HG03175 (cell line): ENCODE measurements around the gene PPP3CA.
A peak's percentile ranks its signal among the peaks of the same experiment; 100 is the strongest.

Experiments used
- ATAC-seq: cut with Tn5 transposase; IDR thresholded peaks from one replicate; pipeline ENCODE4 v1.9.1; 2021; ENCODE audit warnings: mild to moderate bottlenecking, moderate library complexity; ENCODE audit not compliant: unreplicated experiment

PPP3CA gene

GRCh38 chr4:101065935-101066485 lies 281.3 kb downstream of the PPP3CA start:
- no peak for ATAC-seq

DNA sequence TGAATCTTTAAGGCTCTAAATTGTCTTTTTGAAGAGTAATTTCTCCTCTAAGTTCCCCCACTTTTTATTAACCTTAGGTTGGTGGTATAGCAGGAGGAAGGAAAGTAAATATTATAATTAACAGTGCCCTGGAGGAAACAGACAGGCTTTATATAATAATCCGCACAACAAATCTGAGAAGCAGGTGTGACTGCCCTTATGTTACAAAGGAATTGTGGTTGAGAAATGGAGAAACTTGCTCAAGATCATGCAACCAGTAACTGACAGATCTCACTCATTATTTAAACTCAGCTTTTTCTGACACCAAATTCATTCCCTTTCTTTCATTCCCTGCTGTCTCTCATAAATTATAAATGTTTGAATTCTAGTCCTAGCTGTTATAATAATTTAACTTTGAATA lies 282.0 kb downstream of the PPP3CA start:
- no peak for ATAC-seq

GRCh38 chr4:101064541-101065180 lies 282.7 kb downstream of the PPP3CA start:
- no peak for ATAC-seq

DNA sequence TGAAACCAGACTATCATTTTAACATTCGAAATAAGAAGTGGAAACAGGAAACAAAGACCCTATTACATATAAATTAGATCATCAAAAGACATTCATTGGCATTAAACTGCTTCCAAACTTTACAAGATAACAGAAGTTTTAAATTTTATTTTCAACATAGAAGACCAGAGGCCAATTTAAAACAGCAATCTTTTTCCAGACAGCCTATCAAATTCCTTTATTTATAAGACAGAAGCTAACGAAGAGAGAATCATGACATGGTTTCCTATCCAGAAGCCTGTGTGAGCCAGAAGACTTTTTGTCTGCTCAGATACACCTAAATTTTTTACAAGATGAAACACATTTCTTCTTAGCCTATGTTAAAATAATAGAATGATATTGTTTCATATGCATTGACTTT lies 291.9 kb downstream of the PPP3CA start:
- no peak for ATAC-seq

GRCh38 chr4:101050837-101051205 lies 296.5 kb downstream of the PPP3CA start:
- no peak for ATAC-seq

DNA sequence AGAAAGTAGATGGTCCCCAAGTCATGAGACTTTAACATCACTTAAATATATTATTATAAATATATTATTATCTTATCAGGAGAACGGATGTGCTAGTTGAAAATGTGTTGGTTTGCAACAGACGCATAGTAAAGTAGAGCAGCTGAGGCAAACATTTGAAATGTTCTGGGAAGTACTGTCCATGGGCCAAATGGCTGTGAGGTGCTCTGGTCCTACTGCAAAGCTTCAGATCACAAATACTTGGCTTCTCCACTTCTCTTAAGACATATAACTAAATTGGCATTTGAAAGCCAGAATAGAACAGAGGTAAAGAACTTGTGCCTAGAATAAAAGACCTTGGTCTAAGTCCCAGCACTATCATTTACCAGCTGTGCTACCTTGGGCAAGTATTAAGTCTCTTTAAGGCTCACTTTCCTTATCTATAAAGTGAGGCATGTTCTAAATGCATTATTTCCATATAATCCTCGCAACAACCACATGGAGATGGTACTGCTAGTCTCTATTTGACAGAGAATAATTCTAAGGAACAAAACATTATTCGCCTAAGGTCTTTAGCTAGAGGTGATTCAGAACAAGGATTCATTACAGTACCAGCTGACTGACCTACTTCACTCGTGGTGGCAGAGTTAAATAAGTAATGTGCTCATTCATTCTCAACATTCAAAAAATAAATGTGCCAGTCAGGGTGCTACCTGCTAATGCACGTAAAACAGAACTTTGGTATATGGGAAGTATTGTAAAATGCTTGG lies 297.1 kb downstream of the PPP3CA start:
- no peak for ATAC-seq

GRCh38 chr4:101049549-101050001 lies 297.8 kb downstream of the PPP3CA start:
- no peak for ATAC-seq

- ATAC-seq = no peak
Observed at GRCh38 chr4:101044766-101045165, 302.6 kb downstream of the PPP3CA start.

DNA sequence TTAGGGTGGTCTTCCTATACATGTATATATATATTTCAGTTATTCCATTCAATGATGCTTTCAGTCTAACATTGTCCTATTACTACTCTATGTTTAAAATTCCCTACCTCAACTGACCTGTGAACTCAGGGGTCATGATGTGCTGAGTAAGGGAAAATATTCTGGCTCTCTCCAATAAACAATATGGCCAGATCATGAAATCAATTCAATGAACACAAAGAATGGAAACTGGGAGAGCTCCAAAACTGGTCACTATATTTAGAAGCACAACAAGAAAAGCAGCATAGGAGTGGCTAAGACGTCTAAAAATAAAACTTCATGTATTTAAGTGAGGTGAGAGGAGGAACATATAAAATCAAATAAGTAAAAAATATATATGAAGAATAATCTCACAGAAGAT lies 304.5 kb downstream of the PPP3CA start:
- no peak for ATAC-seq

- no peak for ATAC-seq
Observed at GRCh38 chr4:101040776-101041175, 306.6 kb downstream of the PPP3CA start.

- no peak for ATAC-seq
Observed at GRCh38 chr4:101039367-101039766, 308.0 kb downstream of the PPP3CA start.

DNA sequence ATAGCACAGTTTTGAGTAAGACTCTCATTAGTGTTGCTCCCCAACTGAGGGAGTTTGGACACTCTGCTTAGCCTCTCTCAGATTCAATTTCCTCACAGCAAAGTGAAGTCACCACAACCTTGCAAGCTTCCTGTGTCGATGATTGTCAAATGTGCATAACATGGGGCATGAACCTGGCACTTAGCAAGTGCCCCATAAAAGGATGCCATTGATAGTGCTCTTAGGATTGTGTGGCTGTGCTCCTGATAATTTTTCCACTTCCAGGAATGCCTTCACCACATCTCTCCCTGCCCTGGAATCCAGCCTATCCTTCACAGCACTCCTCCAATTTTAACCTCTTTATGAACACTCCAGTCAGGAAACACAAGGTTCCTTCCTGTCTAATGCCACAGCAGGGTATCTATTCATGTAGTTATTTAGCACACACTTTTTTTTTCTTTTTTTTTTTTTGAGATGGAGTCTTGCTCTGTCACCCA lies 309.4 kb downstream of the PPP3CA start:
- peak; percentile 43 for ATAC-seq

GRCh38 chr4:101037249-101037648 lies 310.1 kb downstream of the PPP3CA start:
- no peak for ATAC-seq

DNA sequence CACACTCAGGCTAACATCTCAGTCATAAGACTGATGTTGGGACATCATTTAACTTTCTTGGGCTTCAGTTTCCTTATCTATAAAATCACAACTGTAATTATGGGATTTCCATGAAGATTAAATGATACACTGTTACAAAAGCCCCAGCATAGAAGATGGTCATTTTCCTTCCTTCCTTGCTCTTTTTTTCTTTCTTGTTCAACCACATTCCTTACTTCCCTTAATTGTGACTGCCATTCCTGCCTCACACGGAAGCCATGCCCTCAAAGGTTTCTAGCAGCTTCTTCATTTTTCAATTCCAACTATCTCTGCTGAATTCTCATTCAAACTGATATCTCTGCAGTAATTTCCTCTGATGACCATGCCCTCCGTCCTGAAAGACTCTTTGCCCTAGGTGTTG lies 311.8 kb downstream of the PPP3CA start:
- ATAC-seq = no peak

DNA sequence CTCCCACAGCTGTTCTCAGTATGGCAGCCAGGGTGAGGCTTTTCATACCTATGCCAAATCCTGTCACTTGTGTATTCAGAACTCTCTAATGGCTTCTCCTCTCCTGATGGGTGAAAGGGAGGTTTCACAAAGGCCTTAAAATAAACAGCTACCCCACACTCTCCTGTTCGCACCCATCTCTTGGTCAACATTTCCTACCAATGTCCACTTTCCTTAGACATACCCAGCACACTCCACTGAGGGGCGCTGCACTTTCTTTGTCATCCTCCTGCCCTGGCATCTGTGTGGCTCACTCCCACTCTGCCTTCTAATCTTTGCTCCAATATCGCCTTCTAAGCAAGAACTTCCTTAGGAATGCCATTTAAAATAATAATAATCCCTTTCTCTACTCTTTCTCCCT lies 313.3 kb downstream of the PPP3CA start:
- no peak for ATAC-seq

GRCh38 chr4:101032541-101032940 lies 314.8 kb downstream of the PPP3CA start:
- ATAC-seq = no peak

DNA sequence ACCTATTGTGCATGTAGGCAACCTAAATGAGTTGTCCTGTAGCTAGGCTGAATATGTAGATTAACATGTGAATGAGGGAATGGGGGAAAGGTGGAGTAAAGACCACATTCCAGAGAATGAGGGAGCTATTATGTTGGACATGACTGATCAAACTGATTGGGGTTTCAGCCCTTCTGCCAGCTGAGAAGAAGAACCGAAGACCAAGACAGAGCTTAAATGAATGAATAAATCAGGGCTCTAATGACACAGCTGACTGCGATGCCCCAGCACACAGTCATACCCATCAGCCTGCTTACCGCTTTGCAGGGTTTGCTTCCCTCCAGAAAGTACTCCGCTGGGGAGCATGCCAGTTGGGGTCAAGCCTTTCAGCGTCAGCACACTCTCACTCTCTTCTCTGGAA lies 315.4 kb downstream of the PPP3CA start:
- ATAC-seq = no peak

GRCh38 chr4:101028886-101029285 lies 318.4 kb downstream of the PPP3CA start:
- ATAC-seq = peak; percentile 46

GRCh38 chr4:101027721-101028120 lies 319.6 kb downstream of the PPP3CA start:
- no peak for ATAC-seq

DNA sequence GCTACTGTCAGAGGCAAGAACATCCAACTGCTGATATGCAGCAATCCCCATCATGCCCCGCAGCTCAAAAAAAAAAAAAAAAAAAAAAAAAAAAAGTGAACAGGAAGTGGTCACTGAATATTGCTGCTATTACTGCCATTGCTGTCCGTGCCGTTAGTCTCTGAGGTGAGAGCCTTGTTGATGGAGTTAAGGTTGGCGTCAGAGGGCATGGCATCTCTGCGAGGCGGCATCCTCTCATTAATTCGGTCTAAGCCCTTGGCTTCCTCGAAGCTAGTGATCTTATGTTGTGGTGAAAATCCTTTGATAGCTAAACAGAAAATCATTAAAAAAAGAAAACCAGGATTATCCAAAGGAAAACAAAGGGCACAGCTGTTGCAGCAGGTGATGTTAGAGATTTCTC lies 321.6 kb downstream of the PPP3CA start:
- no peak for ATAC-seq

GRCh38 chr4:101022151-101023024 lies 324.9 kb downstream of the PPP3CA start:
- no peak for ATAC-seq
